Measurements from ENCODE around the gene PRKCE. TPM values are rescaled to one million over a fixed set of nuclear protein-coding genes. Genes with fewer than 3 reads are reported as not detected.

The PRKCE gene
- total RNA-seq, 5 donors from 2014 or later (not counting 1 experiment from before 2014, with no cell fraction given) = 16.5 to 29.8 (median 23.4) TPM

- Histone ChIP-seq H3K36me3 (ENCODE audit: control insufficient read depth in 2 of 2, extremely low read depth in 1 of 2, insufficient read depth in 1 of 2, low read length in 1 of 2) (peaks cover 0 to 5% of the 10 kb centered on the region in 2 donors), H3K27ac (ENCODE audit: low read length) (no peak overlapping the region), H3K9me3 (no peaks in the 10 kb centered on the region), H3K4me3 (ENCODE audit: control insufficient read depth in 1 of 2, extremely low read depth in 1 of 2, low read length in 1 of 2) (no peak overlapping the region), H3K4me1 (ENCODE audit: control insufficient read depth in 1 of 2, extremely low read depth in 1 of 2, insufficient read depth in 2 of 2, low read length in 2 of 2) (no peaks in the 10 kb centered on the region), H3K27me3 (replicated peaks in 1 of 2; ENCODE audit: control insufficient read depth in 2 of 2, extremely low read depth in 1 of 2, insufficient read depth in 2 of 2, low read length in 1 of 2) (no peaks in the 10 kb centered on the region)
- Mint-ChIP-seq H3K4me1 (peaks cover 0 to 3% (median 2%) of the 10 kb centered on the region in 3 donors), H3K27me3 (no peaks in the 10 kb centered on the region), H3K4me3 (no peak overlapping the region), H3K27ac (no peak overlapping the region), H3K36me3 (peaks cover 43% of the 10 kb centered on the region), H3K9me3 (no peaks in the 10 kb centered on the region)
- WGBS (ENCODE audit: insufficient coverage) = 67% methylated on average over 2 of the region's 4 CpGs
- ChIA-PET CTCF (no interaction called here), POLR2A (no interaction called here)
- no peak for ATAC-seq (replicated peaks in 1 of 4)
- no peak for DNase-seq
Measured at GRCh38 chr2:45979065-45979464, 327.6 kb downstream of the PRKCE start.

DNA sequence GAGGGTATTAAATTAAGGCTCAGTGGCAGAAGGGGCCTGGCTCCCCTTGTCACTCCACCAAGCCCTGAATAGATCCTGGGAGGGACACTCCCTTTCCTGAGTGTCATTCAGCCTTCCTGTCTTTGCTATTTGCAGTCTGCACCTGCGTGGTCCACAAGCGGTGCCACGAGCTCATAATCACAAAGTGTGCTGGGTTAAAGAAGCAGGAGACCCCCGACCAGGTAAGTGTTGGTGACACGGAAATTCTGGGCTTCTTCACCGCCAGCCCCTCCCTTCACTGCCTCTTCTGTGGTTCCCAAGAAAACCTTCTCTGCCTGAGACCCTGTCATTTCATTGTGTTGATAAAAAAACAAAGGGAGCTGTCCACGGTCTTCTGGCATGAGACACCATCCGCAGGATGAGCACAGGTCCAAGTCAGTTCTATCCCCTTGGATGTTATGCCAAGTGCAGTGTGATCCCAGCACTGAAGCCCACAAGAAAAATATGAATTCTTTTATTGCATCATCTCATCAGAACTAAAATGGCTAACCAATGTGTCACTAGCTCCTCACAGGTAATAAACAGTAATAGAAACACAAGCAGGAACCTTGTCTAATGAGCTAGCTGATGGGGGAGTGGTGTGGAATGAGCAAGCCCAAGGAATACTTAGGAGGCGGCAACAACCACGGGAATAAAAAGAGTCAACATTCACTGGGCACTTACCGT is 328.8 kb downstream of the PRKCE start:
- H3K9me3 Mint-ChIP-seq = no peaks in the 10 kb centered on the region
- WGBS (ENCODE audit: insufficient coverage) = 73% methylated on average over 6 of the region's 11 CpGs
- Histone ChIP-seq H3K9me3 (no peaks in the 10 kb centered on the region), H3K36me3 (ENCODE audit: control insufficient read depth in 2 of 2, extremely low read depth in 1 of 2, insufficient read depth in 1 of 2, low read length in 1 of 2) (peaks cover 0 to 5% of the 10 kb centered on the region in 2 donors), H3K27ac (ENCODE audit: low read length) (no peak overlapping the region), H3K4me1 (ENCODE audit: control insufficient read depth in 1 of 2, extremely low read depth in 1 of 2, insufficient read depth in 2 of 2, low read length in 2 of 2) (no peaks in the 10 kb centered on the region), H3K4me3 (ENCODE audit: control insufficient read depth in 1 of 2, extremely low read depth in 1 of 2, low read length in 1 of 2) (no peak overlapping the region), H3K27me3 (replicated peaks in 1 of 2; ENCODE audit: control insufficient read depth in 2 of 2, extremely low read depth in 1 of 2, insufficient read depth in 2 of 2, low read length in 1 of 2) (no peaks in the 10 kb centered on the region)
- ChIA-PET POLR2A (no interaction called here), CTCF (no interaction called here)
- no peaks in the 10 kb centered on the region for H3K27me3 Mint-ChIP-seq
- no peak for ATAC-seq (replicated peaks in 1 of 4)
- no peak overlapping the region for H3K4me3 Mint-ChIP-seq
- no peak for DNase-seq
- H3K36me3 Mint-ChIP-seq = peaks cover 48% of the 10 kb centered on the region
- H3K27ac Mint-ChIP-seq = no peak overlapping the region
- peaks cover 0 to 3% (median 2%) of the 10 kb centered on the region in 3 donors for H3K4me1 Mint-ChIP-seq

GRCh38 chr2:45981384-45981930 is 330.0 kb downstream of the PRKCE start:
- no peak overlapping the region for H3K27ac ChIP-seq (ENCODE audit: low read length)
- Mint-ChIP-seq H3K9me3 (no peaks in the 10 kb centered on the region), H3K4me3 (no peak overlapping the region), H3K27me3 (no peaks in the 10 kb centered on the region), H3K36me3 (peaks cover 58% of the 10 kb centered on the region), H3K4me1 (peaks cover 0 to 3% (median 2%) of the 10 kb centered on the region in 3 donors), H3K27ac (no peak overlapping the region)
- H3K27me3 ChIP-seq (replicated peaks in 1 of 2; ENCODE audit: control insufficient read depth in 2 of 2, extremely low read depth in 1 of 2, insufficient read depth in 2 of 2, low read length in 1 of 2) = no peaks in the 10 kb centered on the region
- ATAC-seq (replicated peaks in 1 of 4) (no peak), DNase-seq (no peak)
- ChIA-PET POLR2A (no interaction called here), CTCF (interaction anchor here in 1 of 2 donors (0.6 kb wide), 1 partner anchor 10 kb away, joined by 4 read pairs; no protein-coding TSS in a partner anchor)
- H3K4me3 ChIP-seq (ENCODE audit: control insufficient read depth in 1 of 2, extremely low read depth in 1 of 2, low read length in 1 of 2) = no peak overlapping the region
- WGBS (ENCODE audit: insufficient coverage) = 100% methylated on average over 1 of the region's 4 CpGs
- H3K4me1 ChIP-seq (ENCODE audit: control insufficient read depth in 1 of 2, extremely low read depth in 1 of 2, insufficient read depth in 2 of 2, low read length in 2 of 2) = no peaks in the 10 kb centered on the region
- peaks cover 0 to 5% of the 10 kb centered on the region in 2 donors for H3K36me3 ChIP-seq (ENCODE audit: control insufficient read depth in 2 of 2, extremely low read depth in 1 of 2, insufficient read depth in 1 of 2, low read length in 1 of 2)
- no peaks in the 10 kb centered on the region for H3K9me3 ChIP-seq

GRCh38 chr2:45982096-45982495 is 330.6 kb downstream of the PRKCE start:
- Histone ChIP-seq H3K4me3 (ENCODE audit: control insufficient read depth in 1 of 2, extremely low read depth in 1 of 2, low read length in 1 of 2) (no peak overlapping the region), H3K27me3 (replicated peaks in 1 of 2; ENCODE audit: control insufficient read depth in 2 of 2, extremely low read depth in 1 of 2, insufficient read depth in 2 of 2, low read length in 1 of 2) (no peaks in the 10 kb centered on the region), H3K9me3 (no peaks in the 10 kb centered on the region), H3K36me3 (ENCODE audit: control insufficient read depth in 2 of 2, extremely low read depth in 1 of 2, insufficient read depth in 1 of 2, low read length in 1 of 2) (peaks cover 0 to 5% of the 10 kb centered on the region in 2 donors), H3K27ac (ENCODE audit: low read length) (no peak overlapping the region), H3K4me1 (ENCODE audit: control insufficient read depth in 1 of 2, extremely low read depth in 1 of 2, insufficient read depth in 2 of 2, low read length in 2 of 2) (no peaks in the 10 kb centered on the region)
- Mint-ChIP-seq H3K36me3 (peaks cover 58% of the 10 kb centered on the region), H3K4me1 (peaks cover 0 to 3% (median 2%) of the 10 kb centered on the region in 3 donors), H3K27ac (no peak overlapping the region), H3K4me3 (no peak overlapping the region), H3K27me3 (no peaks in the 10 kb centered on the region), H3K9me3 (no peaks in the 10 kb centered on the region)
- ATAC-seq (replicated peaks in 1 of 4) (no peak), DNase-seq (no peak)
- 96% methylated on average over 7 of the region's 7 CpGs for WGBS (ENCODE audit: insufficient coverage)
- ChIA-PET CTCF (no interaction called here), POLR2A (no interaction called here)

GRCh38 chr2:45983213-45983612 is 331.7 kb downstream of the PRKCE start:
- WGBS (ENCODE audit: insufficient coverage) = 85% methylated on average over 5 of the region's 7 CpGs
- no peak overlapping the region for H3K4me3 Mint-ChIP-seq
- no peaks in the 10 kb centered on the region for H3K4me1 ChIP-seq (ENCODE audit: control insufficient read depth in 1 of 2, extremely low read depth in 1 of 2, insufficient read depth in 2 of 2, low read length in 2 of 2)
- peaks cover 0 to 5% of the 10 kb centered on the region in 2 donors for H3K36me3 ChIP-seq (ENCODE audit: control insufficient read depth in 2 of 2, extremely low read depth in 1 of 2, insufficient read depth in 1 of 2, low read length in 1 of 2)
- H3K4me1 Mint-ChIP-seq = peaks cover 0 to 3% (median 2%) of the 10 kb centered on the region in 3 donors
- H3K4me3 ChIP-seq (ENCODE audit: control insufficient read depth in 1 of 2, extremely low read depth in 1 of 2, low read length in 1 of 2) = no peak overlapping the region
- H3K9me3 ChIP-seq = no peaks in the 10 kb centered on the region
- no peaks in the 10 kb centered on the region for H3K27me3 Mint-ChIP-seq
- peaks cover 55% of the 10 kb centered on the region for H3K36me3 Mint-ChIP-seq
- no peaks in the 10 kb centered on the region for H3K27me3 ChIP-seq (replicated peaks in 1 of 2; ENCODE audit: control insufficient read depth in 2 of 2, extremely low read depth in 1 of 2, insufficient read depth in 2 of 2, low read length in 1 of 2)
- ATAC-seq (replicated peaks in 1 of 4) (no peak), DNase-seq (no peak)
- no peak overlapping the region for H3K27ac Mint-ChIP-seq
- no peak overlapping the region for H3K27ac ChIP-seq (ENCODE audit: low read length)
- ChIA-PET CTCF (no interaction called here), POLR2A (no interaction called here)
- no peaks in the 10 kb centered on the region for H3K9me3 Mint-ChIP-seq

GRCh38 chr2:45984366-45984765 is 332.9 kb downstream of the PRKCE start:
- peaks cover 0 to 5% of the 10 kb centered on the region in 2 donors for H3K36me3 ChIP-seq (ENCODE audit: control insufficient read depth in 2 of 2, extremely low read depth in 1 of 2, insufficient read depth in 1 of 2, low read length in 1 of 2)
- ATAC-seq (replicated peaks in 1 of 4) = no peak

More at GRCh38 chr2:45984366-45984765, 332.9 kb downstream of the PRKCE start:
- Mint-ChIP-seq H3K27ac (no peak overlapping the region), H3K27me3 (no peaks in the 10 kb centered on the region), H3K36me3 (peaks cover 55% of the 10 kb centered on the region), H3K9me3 (no peaks in the 10 kb centered on the region), H3K4me3 (no peak overlapping the region), H3K4me1 (peaks cover 0 to under 1% (median under 1%) of the 10 kb centered on the region in 3 donors)
- Histone ChIP-seq H3K4me3 (ENCODE audit: control insufficient read depth in 1 of 2, extremely low read depth in 1 of 2, low read length in 1 of 2) (no peak overlapping the region), H3K4me1 (ENCODE audit: control insufficient read depth in 1 of 2, extremely low read depth in 1 of 2, insufficient read depth in 2 of 2, low read length in 2 of 2) (no peaks in the 10 kb centered on the region), H3K27me3 (replicated peaks in 1 of 2; ENCODE audit: control insufficient read depth in 2 of 2, extremely low read depth in 1 of 2, insufficient read depth in 2 of 2, low read length in 1 of 2) (no peaks in the 10 kb centered on the region), H3K27ac (ENCODE audit: low read length) (no peak overlapping the region), H3K9me3 (no peaks in the 10 kb centered on the region)
- no peak for DNase-seq
- 97% methylated on average over 7 of the region's 7 CpGs for WGBS (ENCODE audit: insufficient coverage)
- CTCF ChIA-PET = no interaction called here
- POLR2A ChIA-PET = no interaction called here
